Embryonic facial prominence (tissue), 1 donor: ENCODE measurements around the gene PRIMPOL.
"Not testable (repeated sequence)": the region's sequence is repeated elsewhere in the genome, so short reads cannot be mapped to it uniquely, and the experiment has no call there.

Experiments used
- DNase-seq: peaks from one replicate; pipeline ENCODE4 v3.0.0-alpha.2; 2016; ENCODE audit errors: extremely low spot score

Gene PRIMPOL

DNA sequence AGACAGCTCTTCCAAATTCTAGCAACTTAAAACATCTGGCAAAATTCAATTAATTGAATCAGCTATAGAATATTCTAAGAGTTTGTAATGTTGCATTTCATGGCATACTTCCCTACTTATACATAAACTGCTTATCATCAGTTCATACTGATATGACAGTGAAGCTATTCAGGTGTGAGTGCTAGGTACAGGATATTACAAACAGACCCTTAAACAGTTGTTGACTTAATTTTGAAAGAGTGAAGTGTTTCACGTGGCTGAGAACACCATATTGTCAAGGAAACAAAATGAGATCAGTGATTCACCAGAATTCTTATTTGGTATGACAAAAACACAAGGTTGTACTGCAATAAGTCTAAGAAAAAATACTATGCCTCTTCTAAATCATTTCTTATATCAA, 56.9 kb downstream of the PRIMPOL start:
- DNase-seq, result no peak

DNA sequence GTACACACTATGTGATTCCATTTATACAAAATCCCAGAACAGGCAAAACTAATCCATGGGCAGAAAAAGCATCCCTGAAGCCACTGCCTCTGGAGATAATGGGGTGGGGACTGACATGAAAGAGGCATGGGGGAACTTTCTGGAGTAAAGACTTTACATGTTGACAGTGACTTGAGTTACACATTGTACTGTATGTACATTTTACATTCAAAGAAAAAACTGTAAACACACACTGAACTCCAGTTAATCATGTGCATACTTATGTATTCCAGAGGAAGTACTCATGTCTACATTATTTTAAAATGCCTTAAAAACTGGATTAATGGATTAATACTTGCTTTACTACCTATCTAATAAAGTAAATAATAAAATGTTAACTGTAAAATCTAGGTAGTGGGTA, 62.8 kb downstream of the PRIMPOL start:
- no peak for DNase-seq

- no peak for DNase-seq
Measured at GRCh38 chr4:184713887-184714286, 64.3 kb downstream of the PRIMPOL start.

DNA sequence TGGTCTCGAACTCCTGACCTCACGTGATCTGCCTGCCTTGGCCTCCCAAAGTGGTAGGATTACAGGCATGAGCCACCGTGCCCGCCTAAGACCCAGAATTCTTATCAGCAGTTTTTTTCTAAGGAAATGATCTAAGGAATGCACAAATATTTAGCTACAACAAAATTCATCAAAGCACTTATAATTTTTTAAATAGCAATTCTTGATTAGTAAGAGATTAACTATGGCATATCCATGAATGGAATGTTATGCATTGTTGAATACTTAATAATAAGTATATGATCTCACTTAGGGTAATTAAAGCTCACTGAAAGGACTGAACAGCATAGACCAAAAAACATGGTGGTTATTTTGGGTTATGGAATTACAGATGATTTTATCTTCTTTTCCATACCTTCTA, 66.0 kb downstream of the PRIMPOL start:
- no peak for DNase-seq

GRCh38 chr4:184719407-184719806, 69.9 kb downstream of the PRIMPOL start:
- no peak for DNase-seq

GRCh38 chr4:184721254-184721653, 71.7 kb downstream of the PRIMPOL start:
- DNase-seq, result no peak

GRCh38 chr4:184722798-184723197, 73.3 kb downstream of the PRIMPOL start:
- DNase-seq, result no peak

GRCh38 chr4:184727430-184727829, 77.9 kb downstream of the PRIMPOL start:
- no peak for DNase-seq

- no peak for DNase-seq
Measured at GRCh38 chr4:184728858-184729257, 79.3 kb downstream of the PRIMPOL start.

- DNase-seq, result no peak
Measured at GRCh38 chr4:184729946-184730345, 80.4 kb downstream of the PRIMPOL start.

GRCh38 chr4:184731056-184731455, 81.5 kb downstream of the PRIMPOL start:
- DNase-seq, result no peak

GRCh38 chr4:184732126-184732525, 82.6 kb downstream of the PRIMPOL start:
- no peak for DNase-seq

DNA sequence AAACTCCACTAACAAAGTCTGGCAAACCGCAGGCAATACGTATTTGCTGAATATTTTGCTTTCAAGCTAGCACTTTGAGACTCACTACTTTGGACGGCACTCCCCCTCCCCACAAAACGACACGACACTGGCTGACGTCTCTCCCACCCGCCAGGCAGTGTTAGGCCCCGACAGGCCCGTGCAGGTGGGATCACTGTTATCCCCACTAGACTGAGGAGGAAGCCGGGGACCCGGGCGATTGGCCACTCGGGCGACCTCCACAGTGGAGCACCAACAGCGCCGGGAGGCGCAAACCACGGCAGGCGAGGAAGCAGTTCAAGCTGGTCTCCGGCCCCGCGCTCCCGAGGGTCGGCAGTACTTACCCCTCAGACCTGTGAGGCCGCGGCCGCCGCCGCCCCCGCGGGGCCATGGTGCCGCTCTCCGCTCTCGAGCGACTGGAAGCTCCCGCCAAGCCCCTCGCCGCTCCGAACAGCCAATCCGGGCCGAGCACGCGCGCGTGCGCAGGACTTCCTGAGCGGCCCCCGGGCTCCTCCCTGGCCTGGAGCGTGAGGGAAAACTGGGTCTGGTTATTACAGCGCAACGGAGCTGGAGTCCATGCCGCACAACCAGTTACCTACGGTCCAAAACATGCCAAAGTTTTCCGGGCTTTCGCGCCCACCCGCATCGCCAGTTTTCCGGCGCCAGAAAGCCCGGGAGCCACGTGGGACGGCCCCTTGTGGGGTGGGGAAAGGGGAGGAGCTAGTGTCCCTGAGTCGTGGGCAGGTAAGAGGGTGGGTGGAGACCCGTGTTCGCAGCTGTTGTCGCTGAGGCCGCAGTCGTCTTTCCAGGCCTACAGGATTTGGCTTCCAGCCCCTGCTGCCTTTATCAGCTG, 84.4 kb downstream of the PRIMPOL start, which contains the start of gene CENPU:
CENPU (minus strand) TSS at position 443 of the 871 bp plus-strand sequence; CDS start at position 409, 34 bp downstream.
- DNase-seq, result peak; percentile 99

- no peak for DNase-seq
Measured at GRCh38 chr4:184734758-184735157, 85.2 kb downstream of the PRIMPOL start.

GRCh38 chr4:184739575-184739974, 90.0 kb downstream of the PRIMPOL start:
- not testable (repeated sequence) for DNase-seq

- no peak for DNase-seq
Measured at GRCh38 chr4:184740980-184741391, 91.4 kb downstream of the PRIMPOL start.

- DNase-seq, result not testable (repeated sequence)
Measured at GRCh38 chr4:184741651-184742050, 92.1 kb downstream of the PRIMPOL start.

GRCh38 chr4:184743650-184744049, 94.1 kb downstream of the PRIMPOL start:
- DNase-seq, result no peak

DNA sequence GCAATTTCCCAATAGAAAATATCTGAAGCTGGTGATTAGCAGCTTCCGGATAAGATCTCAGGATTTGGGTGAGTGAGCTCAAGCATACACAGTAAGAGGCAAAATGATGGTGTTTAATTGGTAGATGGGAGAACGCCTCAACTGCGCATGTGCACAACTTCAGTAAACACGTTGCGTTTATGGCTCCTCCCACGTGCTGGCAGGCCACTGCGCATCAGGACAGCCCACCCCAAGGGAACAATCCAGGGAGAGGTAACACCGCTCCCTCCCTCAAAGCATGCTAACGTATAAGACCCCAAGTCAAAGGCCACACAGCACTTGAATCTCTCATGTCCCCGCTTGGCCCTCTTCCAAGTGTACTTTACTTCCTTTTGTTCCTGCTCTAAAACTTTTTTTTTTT, 94.7 kb downstream of the PRIMPOL start:
- no peak for DNase-seq
